PC-9 (cell line): ENCODE results near the gene NCK1.

Source experiments
- CTCF ChIP-seq: fragments of 200-600 bp; sonication (generic); conservative IDR thresholded peaks from 2 replicates; pipeline ENCODE4 v1.6.1; 2017; ENCODE audit warnings: mixed run types, antibody characterized with exemption, mild to moderate bottlenecking, moderate library complexity
- EZH2 ChIP-seq: fragments of 200-600 bp; sonication (generic); IDR thresholded peaks from 2 replicates; pipeline ENCODE4 v1.8.0; 2017; ENCODE audit warnings: antibody characterized with exemption, low read depth

GRCh38 chr3:136932978-136933772 lies 71.2 kb downstream of the NCK1 start:
- no peak for TF ChIP-seq CTCF
- TF ChIP-seq EZH2, result no peak
